GM19351 (cell line): ENCODE results near the gene GFRA1.

Source experiments
- ATAC-seq: cut with Tn5 transposase; IDR thresholded peaks from one replicate; pipeline ENCODE4 v1.9.1; 2021; ENCODE audit warnings: mild to moderate bottlenecking, moderate library complexity; ENCODE audit not compliant: unreplicated experiment

Gene GFRA1

DNA sequence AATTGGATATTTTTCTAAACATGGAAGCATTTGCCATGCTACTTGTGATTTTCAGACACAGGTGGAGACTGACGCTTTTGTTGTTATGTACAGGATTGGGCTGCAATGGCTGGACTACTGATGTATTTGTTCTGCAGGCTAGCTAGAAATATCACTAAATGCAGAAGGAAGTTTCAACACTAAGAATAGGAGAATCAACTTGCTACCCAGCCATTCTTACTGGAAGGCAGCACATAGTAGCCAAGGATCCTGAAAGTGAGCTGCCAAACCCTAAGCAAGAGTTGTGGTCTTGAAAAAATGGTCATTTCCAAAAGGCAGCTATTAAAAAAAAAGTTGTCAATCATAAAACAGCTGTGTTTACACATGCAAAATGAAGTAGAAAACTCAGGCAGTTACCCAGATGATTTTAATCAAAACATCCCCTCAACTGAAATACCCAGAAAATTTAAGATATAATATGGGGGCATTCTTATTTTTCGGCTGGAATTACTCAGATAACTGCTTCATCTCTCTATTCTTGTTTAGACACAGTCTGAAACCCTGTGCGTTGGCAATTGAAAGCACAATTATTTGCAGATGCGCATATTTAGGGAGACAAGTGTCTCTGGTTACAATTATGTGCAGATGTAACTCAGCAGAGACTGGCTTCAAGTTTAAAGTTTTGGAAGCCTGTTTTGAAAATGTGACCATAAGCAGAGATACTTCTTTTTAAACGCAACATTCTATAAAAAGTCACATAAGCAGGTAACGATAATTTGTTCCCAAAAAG, 31.2 kb downstream of the GFRA1 start:
- no peak for ATAC-seq

DNA sequence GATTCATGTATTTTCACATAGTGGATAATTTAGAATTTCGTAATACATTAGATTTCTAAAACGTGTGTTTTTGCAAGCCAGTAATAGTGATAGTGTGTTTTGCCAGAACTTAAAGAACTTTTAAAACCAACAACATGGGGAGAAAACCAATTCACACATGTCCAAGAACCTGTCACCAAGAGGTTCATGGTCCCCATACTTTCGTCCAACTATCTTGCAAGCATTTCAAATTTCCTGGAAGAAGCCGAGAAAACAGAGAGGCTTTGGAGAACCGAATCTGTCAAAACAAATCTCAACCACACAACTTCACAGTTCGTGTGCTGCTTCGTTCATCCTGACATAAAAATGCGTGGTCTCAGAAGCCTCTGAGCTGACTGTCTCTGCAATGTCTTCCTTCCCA, 31.9 kb downstream of the GFRA1 start:
- no peak for ATAC-seq

DNA sequence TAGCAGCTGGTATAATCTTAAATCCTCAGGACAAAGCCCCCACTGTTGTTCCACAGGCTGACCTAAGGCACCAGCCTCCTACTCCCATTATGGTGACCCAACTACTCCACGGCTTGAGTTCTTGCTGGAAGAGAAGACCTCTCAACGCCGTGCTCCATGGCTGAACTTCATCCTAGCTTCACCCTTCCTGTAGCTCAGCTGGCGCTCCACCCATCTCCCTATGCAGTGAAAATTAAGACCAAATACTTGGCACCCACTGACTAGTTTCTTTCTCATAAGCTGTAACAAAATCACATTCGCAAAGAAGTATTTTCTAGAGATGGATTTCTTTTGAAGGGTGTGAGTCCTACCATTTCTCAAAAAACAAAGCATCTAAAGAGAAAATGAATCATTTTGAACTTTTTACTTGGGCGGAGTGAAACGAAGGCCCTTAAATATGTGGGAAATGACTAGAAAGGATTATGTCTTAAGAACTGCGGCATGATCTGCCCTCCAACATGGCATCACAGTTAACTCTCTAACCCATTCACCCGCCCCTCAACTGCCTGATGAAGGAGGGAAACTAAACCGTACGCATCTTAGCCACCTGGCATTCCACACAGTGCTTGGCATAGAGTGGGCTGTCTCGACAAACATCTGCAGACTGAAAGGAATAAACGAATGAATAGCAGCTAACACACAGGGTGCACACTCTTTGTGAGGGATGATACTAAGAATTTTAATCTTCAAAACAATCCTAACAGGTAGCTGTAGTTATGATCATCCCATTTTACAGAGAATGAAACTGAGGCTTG, 32.7 kb downstream of the GFRA1 start:
- ATAC-seq, result no peak

DNA sequence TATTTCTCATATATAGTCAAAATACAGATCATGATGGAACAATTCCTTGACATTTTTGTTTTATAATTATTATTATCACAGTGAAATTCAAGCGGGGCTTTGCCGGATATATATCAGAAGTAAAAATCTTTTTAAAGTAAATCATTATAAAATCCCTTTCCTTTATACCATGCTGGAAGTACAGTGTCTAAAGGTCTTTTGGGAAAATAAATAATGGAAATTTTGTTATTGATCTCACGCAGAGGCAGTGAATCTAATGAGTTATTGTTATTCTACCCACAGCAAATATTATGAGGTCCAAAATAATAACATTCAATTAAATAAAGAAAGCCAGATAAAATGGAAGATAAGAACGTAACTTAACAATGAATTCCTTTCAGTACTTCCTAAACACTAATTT, 33.8 kb downstream of the GFRA1 start:
- no peak for ATAC-seq

DNA sequence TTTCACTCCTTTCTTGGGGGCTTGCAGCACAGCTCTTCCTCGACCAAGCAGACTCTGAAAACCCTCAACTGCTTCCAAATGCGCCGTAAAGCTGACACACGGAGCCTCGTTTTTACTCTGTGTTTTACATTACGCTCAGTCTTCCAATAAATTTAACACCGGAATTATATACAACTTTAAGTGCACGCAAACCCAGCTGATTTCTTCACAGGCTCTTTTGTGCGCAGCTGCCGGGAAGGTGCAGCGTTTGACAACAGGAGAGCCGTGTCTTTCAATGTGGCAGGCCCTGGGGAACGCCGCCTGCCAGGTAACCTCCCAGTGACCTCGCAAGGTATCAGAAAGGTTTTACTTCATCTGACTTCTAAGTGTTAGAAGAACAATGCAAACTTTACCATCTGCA, 35.0 kb downstream of the GFRA1 start:
- no peak for ATAC-seq

DNA sequence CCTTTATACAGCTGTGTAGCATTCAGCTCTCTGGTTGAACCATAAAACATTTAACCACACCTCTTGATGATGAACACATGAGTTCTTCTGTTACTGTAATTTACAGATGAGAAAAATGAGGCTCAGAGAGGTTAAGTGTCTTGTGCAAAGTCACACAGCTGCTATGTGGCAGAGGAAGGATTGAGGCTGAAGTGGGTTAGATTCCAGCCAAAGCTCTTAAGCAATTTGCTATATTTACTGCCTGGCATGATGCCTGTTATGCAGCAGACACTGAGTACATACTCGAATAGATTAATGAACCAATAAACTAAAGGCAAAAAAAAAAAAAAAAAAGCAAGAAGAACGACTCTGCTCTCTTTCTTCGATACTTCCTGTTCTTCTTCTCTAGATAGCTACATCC, 35.7 kb downstream of the GFRA1 start:
- ATAC-seq, result no peak

DNA sequence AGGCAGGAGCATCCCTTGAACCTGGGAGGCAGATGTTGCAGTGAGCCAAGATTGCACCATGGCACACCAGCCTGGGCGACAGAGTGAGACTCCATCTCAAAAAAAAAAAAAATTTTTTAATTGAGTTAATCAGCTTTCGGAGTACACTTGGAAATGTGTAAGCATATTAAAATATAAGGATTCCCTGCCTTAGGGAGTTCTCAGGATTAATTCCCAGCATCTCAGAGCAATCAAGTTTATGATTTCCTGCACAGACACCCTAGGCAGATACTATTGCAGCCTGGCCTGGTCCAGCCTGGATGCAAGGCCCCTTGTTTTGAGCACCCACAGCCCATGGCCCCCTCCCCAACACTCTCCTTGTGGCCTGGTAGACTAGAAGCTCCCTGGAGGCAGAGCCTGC, 39.8 kb downstream of the GFRA1 start:
- ATAC-seq, result no peak

DNA sequence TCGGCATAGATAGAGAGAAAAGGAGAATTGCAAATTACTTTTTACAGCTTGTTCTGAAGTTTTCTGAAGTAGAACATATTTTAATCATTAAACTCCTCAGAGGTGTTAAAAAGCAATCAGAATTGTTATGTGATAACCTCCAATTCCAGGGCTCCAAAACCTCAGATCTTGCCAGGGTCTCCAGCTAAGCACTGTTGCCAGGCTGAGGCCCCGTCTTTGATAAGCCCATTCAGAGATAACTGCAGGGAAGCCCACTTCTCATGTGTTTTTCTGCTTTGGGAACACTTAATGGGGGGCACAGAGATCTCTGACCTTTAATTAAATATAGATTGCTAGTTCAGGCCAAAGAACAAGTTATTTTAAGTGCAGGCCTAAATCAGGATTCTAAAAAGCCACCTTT, 40.4 kb downstream of the GFRA1 start:
- no peak for ATAC-seq

DNA sequence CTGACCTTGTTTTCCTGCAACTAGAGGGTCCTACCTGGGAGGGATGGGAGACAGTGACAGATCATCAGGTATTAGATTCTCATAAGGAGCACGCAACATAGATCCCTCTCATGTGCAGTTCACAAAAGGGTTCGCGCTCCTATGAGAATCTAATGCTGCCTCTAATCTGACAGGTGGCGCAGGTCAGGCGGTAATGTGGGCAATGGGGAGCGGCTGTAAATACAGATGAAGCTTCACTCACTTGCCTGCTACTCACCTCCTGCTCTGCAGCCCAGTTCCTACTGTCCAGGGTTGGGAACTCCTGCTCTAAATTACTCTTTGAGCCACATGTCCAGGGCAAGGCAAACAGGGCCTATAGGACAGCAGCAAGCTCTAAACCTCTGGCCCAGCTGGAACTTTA, 46.2 kb downstream of the GFRA1 start:
- ATAC-seq, result no peak

DNA sequence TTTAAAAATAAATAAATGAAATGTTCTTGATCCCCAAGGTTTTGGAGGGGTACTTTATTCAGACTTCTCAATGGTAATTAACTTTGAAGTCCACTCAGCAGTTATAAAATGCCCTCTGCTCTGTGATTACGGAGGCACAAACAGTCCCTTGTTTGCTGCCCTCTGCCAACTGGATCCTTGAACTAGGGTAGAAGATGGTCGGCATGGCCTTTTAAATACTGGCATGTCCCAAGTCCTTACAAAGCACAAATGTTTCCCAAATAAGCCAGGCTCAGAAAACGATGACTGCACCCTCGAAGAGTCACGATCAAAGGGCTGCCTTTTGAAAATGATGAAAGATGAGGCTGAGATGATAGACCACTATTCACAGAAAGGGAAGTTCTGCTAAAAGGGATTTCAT, 47.0 kb downstream of the GFRA1 start:
- ATAC-seq, result no peak

DNA sequence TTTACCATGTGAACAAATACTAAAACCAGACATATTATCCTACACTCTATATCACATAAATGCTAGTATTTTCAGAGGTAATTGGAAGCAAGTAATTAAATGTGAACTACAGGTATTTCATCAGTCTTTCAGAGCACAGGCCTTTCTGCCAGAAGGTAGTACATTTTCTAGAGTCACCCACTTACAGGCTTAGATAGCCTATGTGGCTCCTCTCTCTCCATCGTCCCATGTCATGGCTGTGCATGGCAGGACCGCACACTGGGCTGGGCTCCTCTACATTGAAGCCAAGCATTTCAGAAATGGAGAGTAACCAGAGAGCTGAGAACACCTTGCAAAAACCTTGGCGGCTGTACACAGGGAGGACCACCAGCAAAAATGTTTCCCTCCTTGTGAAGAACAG, 49.7 kb downstream of the GFRA1 start:
- no peak for ATAC-seq

DNA sequence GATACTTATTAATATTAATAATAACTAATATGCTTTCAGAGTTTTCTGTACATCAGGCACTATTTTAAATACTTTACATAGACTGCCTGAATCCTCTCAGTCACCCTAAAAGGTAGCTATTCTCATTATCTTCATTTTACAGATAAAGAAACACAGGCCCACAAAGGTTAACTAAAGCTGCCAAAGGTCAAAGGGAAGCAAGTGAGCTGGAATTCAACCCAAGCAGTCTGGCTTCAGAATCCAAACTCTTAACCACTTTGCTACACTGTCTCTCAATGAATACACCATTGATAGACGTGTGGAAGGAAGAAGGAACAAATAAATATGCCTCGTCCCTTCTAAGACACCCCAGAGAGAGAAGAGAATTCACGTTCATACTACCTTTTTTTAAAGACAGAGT, 52.0 kb downstream of the GFRA1 start:
- no peak for ATAC-seq

DNA sequence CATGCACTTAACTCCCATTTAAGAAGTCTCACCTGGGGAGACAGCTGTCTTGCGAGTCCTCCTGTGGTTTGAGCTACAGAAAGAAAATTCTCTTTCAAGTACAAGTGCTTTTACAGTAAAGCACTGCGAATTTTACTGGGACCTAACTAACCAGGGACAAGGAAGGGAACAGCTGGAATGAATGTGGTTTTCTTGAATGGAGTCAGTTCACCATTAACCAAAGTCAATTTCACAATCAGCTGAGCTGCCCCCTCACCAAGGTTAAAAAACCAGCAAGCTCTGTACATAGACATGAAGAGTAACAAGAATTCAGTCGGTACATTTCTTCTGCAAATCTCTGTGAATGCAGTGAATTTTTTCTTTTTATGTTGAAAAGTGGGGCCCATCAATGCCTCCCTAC, 56.3 kb downstream of the GFRA1 start:
- no peak for ATAC-seq

DNA sequence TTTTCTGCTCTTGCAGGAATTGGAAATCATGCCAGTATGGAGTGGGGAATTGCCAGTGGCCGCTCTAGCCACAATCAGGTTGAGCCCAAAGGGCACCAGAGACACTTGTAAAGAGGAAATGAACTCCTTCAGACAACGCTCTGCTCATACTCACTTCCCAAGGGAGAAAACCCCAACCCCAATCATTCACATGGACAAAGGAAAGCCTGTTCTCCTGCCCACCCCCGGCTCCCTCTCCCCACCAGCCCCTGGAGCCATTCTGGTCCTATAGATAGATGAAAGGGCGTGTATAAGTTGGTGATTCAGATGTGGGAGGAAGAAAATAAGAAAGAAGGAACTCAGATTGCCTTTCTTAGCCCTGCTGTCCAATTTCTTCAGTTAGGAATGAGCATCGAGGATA, 57.4 kb downstream of the GFRA1 start:
- no peak for ATAC-seq

DNA sequence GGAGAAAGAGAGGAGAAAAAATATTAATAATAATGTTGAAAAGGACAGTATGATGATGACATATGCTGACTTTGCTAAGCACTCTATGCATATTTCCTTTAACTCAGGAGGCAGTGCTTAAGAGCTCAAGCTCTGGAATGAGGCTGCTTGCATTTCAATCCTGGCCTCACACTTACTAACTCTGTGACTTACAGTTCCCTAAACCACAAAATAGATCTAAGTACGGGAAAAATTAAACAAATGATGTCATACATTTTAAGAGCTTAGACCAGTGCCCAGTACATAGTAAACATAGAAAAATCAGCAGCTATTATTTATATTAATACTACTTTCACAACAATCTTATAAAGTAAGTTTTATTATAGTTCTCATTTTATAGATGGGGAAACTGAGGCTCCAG, 61.3 kb downstream of the GFRA1 start:
- no peak for ATAC-seq

DNA sequence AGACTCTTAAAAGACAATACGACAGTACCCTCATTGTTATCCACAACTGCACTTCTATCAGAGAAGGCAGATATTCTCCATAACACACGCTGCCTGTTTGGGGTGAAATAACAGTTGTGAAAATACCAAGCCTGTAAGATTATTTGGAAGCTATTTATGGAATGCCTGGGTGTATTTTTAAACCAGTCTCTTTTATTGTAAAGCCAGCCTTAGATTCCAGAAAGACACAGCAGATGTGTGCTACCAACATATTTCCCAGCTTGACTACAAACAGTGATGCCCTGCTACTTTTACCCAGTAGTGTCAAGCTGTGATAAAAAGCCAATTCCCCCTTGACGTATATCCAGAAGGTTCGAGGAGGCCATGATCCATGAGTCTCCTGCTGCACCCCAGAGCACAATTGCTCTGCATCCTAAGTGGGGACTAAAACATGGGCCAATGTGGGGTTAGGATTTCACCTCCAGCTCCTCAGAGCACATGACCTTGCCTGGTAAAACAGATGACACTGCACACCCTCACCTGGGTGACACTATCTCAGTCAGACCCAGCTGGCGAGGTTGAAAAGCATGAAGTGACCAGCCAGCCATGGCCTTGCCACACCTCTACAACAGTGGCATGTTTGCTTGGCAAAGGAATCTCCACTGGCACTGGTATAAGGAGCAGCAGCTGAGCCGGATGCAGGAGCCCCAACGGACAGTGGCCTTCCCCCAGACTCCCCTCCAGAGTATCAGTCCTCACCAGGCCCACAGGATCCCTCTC, 62.2 kb downstream of the GFRA1 start:
- no peak for ATAC-seq

DNA sequence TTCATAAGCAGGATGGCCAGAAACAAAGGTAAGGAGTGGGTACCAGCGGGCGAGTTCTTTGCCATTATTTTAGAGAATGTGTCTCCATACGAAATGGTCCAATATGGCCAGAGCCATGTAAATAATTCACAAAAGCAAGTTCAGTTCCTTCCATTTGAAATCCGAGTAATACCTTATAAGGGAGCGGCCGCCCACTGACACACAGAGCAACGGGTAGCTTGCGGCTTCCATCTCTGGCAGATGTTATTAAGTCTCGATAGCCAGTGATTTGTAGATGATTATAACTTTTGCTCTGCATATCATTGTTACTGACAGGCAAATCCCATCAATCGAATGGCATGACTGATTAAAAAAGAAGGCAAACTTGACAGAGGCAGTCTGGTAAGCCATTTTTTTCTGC, 63.2 kb downstream of the GFRA1 start:
- no peak for ATAC-seq

DNA sequence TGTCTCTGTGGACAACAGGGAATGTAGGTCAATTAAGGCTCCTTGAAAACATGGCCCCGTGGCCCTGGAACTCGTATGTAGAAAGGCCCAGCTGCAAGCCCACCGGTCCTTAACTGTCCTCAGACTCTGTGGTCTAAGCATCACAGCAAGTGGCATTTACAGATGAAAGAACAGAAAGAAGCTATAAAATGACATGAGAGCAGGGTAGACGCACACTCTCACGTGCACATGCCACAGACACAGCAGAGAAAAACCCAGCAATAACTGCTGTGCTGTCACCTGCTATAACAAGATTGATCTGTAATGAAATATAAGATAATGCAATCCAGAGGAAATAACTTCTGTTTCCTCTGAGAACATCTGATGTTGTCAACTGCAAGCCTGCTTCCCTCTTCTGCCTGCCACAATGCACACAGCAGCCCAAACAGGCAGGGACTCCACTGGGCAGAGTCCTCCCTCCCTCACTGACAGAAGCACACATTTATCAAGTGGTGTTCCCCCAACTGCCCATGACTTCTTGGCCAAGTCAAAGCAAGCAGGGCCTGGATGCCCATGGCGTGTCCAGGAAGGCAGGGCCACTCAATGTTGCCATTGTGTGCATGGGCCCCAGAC, 63.9 kb downstream of the GFRA1 start:
- ATAC-seq, result no peak

DNA sequence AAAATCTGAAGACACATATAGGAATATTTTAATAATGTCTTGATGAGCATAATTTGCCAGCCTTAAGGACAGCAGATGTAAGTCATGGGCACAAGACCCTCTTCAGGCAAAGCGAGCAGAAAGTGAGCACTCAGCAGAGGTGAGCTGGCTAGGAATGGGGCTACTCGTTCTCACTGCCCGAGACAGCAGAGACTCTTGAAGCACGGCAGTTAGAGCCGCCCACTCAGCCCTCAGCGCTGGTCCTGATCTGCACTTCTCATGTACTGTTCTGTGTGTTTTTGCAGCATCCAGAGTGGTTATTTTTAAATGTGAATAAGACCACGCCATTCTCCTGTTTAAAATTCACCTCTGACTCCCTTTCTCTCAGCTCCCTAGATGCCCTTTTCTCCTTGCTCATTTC, 65.3 kb downstream of the GFRA1 start:
- no peak for ATAC-seq

DNA sequence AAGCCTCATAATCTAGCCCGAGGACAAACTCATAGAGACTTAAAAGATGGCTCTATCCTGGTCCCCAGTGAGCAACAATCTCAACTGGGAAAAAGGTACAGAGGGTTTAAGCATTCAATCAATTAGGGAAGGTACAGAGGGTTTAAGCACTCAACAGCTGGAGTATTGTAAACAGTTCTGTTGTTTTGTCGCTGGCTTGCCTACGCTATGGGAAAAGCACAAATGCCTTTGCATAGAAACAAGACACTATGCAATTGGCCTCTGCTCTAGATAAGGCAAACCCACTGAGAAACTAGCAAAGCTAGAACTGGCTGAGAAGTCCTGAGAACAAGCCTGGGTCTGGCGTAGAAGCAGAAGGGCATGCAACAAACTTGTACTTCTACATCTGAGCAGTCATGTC, 69.3 kb downstream of the GFRA1 start:
- no peak for ATAC-seq

DNA sequence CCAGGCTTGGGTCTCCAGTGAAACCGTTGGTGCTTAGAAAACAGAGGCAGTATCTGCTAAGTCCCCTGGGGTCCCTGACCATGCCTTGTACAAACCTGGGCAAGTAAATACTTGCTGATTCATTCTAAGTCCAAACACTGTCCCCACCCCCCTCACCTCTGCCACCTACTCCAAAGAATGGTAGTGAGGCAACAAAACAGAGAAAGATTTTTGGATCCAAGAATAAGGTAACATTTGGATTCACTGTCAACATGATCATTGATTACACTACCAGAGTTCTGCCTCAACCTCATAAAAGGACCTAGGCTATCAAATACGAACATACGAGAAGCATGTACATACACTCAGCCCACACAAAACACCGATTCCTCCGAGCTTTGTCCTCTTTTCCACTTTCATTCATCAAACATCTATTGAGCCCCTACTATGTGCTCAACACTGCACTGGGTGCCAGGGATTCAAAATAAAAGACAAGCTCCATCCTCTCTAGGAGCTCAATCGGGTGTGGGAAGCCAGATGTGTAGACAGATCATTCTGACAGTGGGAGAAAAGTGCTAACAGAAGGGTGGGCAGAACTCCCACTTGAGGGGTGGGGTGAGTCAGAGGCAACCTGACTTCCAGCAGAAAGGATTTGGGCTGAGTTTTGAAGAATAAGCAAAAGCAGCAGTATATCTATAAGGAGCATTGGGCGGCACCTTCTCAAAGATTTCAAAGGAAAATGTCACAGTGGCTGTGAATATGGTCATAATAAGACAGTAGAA, 71.2 kb downstream of the GFRA1 start:
- no peak for ATAC-seq
